Fibroblast of lung (primary cell): Measurements from ENCODE around the gene MEF2D. TPM values are rescaled to one million over a fixed set of nuclear protein-coding genes. Genes with fewer than 3 reads are reported as not detected.

ENCODE experiments used
- DNase-seq, 2 donors: peaks; one replicate each; pipeline versions ENCODE4 v3.0.0 to v3.0.0-alpha.2; 2010; ENCODE audit warnings: low read depth in 2 of 2
- H2AFZ ChIP-seq: 2 replicates; pipeline ENCODE4 v1.5.1; 2012; ENCODE audit warnings: low read length, control low read depth, inconsistent platforms
- H3K27ac ChIP-seq: 2 replicates; pipeline ENCODE4 v1.5.1; 2011; ENCODE audit warnings: low read length, control low read depth; ENCODE audit not compliant: insufficient read depth
- H3K27me3 ChIP-seq: 2 replicates; pipeline ENCODE4 v1.5.1; 2011; ENCODE audit warnings: mild to moderate bottlenecking, low read length; ENCODE audit not compliant: control insufficient read depth, insufficient read depth
- H3K36me3 ChIP-seq: 2 replicates; pipeline ENCODE4 v1.5.1; 2011; ENCODE audit warnings: low read length; ENCODE audit not compliant: control insufficient read depth, insufficient read depth
- H3K4me1 ChIP-seq: 2 replicates; pipeline ENCODE4 v1.5.1; 2011; ENCODE audit warnings: low read length; ENCODE audit not compliant: control insufficient read depth, insufficient read depth; ENCODE audit errors: extremely low read depth
- H3K4me2 ChIP-seq: 2 replicates; pipeline ENCODE4 v1.5.1; 2011; ENCODE audit warnings: low read length, control low read depth; ENCODE audit not compliant: insufficient read depth; ENCODE audit errors: extremely low read depth
- H3K4me3 ChIP-seq, 4 experiments: fragments of 200-600 bp in 1 of 4; sonication (generic) in 1 of 4; replicated peaks in 1 of 4; 2 replicates each; pipeline ENCODE4 v1.5.1; 2011 to 2016; ENCODE audit warnings: low read length in 4 of 4, low read depth in 3 of 4, mild to moderate bottlenecking in 3 of 4, control low read depth in 2 of 4, inconsistent platforms in 1 of 4, mixed read lengths in 1 of 4; ENCODE audit not compliant: insufficient read depth in 1 of 4; ENCODE audit errors: control extremely low read depth in 1 of 4
- H3K79me2 ChIP-seq: 2 replicates; pipeline ENCODE4 v1.5.1; 2012; ENCODE audit warnings: mild to moderate bottlenecking, low read length, inconsistent platforms; ENCODE audit not compliant: control insufficient read depth, insufficient read depth
- H3K9ac ChIP-seq: 2 replicates; pipeline ENCODE4 v1.5.1; 2011; ENCODE audit warnings: mild to moderate bottlenecking, low read length, control low read depth; ENCODE audit not compliant: insufficient read depth
- H3K9me3 ChIP-seq: 2 replicates; pipeline ENCODE4 v1.5.1; 2012; ENCODE audit warnings: low read depth, low read length; ENCODE audit not compliant: control insufficient read depth, insufficient read depth
- H4K20me1 ChIP-seq: 2 replicates; pipeline ENCODE4 v1.5.1; 2011; ENCODE audit warnings: low read length; ENCODE audit not compliant: control insufficient read depth, insufficient read depth; ENCODE audit errors: extremely low read depth
- CTCF ChIP-seq, 2 donors: IDR thresholded peaks in 1 of 2; conservative IDR thresholded peaks in 1 of 2; 1 replicate in 1 of 2; 2 replicates in 1 of 2; pipeline ENCODE4 v1.5.1; 2011 to 2012; ENCODE audit warnings: low read length in 2 of 2, control low read depth in 1 of 2, inconsistent platforms in 1 of 2, low read depth in 1 of 2, mild to moderate bottlenecking in 1 of 2
- EZH2 ChIP-seq: IDR thresholded peaks from 2 replicates; pipeline ENCODE4 v1.5.1; 2012; ENCODE audit warnings: low read length, control low read depth, mild to moderate bottlenecking; ENCODE audit errors: missing control alignments
- polyA plus RNA-seq, 2 donors: library from polyadenylated mRNA; depleted of rRNA in 1 of 2; stranded (reverse) in 1 of 2; unstranded in 1 of 2; fragments of >200 nt; gene quantifications; 2 replicates each; pipeline ENCODE4 v1.2.1, GENCODE V29; 2011 to 2012; ENCODE audit warnings: missing spikeins in 1 of 2
- total RNA-seq: library from RNA; depleted of rRNA; stranded (reverse); fragments of >200 nt; gene quantifications from 2 replicates; pipeline ENCODE4 v1.2.1, GENCODE V29; 2014

The MEF2D gene
- total and polyA plus RNA-seq, 2 donors (not counting 1 experiment from before 2014, with no cell fraction given) = 9.9 to 12.7 TPM

- no peak overlapping the region for H3K4me3 ChIP-seq
- H4K20me1 ChIP-seq = no peaks in the 10 kb centered on the region
- H3K27ac ChIP-seq = no peak overlapping the region
- DNase-seq = no peak
- H3K9ac ChIP-seq = no peak overlapping the region
- TF ChIP-seq EZH2 = no peak
- no peak for TF ChIP-seq CTCF (conservative IDR thresholded peaks at IDR 0.05 in 1 of 2, IDR thresholded peaks at IDR 0.05 in 1 of 2; ENCODE audit: low read depth in 1 of 2, low read length in 2 of 2)
- no peaks in the 10 kb centered on the region for H3K27me3 ChIP-seq
- H3K4me1 ChIP-seq = no peaks in the 10 kb centered on the region
- H3K36me3 ChIP-seq = peaks cover 25% of the 10 kb centered on the region
- H3K79me2 ChIP-seq = no peaks in the 10 kb centered on the region
- no peak overlapping the region for H3K4me2 ChIP-seq
- no peak overlapping the region for H2AFZ ChIP-seq
- H3K9me3 ChIP-seq = no peaks in the 10 kb centered on the region
Observed at GRCh38 chr1:156528231-156528630, 27.7 kb upstream of the MEF2D start.

- H3K27me3 ChIP-seq = no peaks in the 10 kb centered on the region
- no peak for TF ChIP-seq EZH2
- no peak for TF ChIP-seq CTCF (conservative IDR thresholded peaks at IDR 0.05 in 1 of 2, IDR thresholded peaks at IDR 0.05 in 1 of 2; ENCODE audit: low read depth in 1 of 2, low read length in 2 of 2)
- no peaks in the 10 kb centered on the region for H3K9me3 ChIP-seq
- H3K4me3 ChIP-seq = no peak overlapping the region
- H3K4me2 ChIP-seq = no peak overlapping the region
- no peaks in the 10 kb centered on the region for H3K4me1 ChIP-seq
- H2AFZ ChIP-seq = no peak overlapping the region
- no peaks in the 10 kb centered on the region for H4K20me1 ChIP-seq
- H3K9ac ChIP-seq = no peak overlapping the region
- no peaks in the 10 kb centered on the region for H3K79me2 ChIP-seq
- no peak overlapping the region for H3K27ac ChIP-seq
- no peak for DNase-seq
- H3K36me3 ChIP-seq = peaks cover 19% of the 10 kb centered on the region
Observed at GRCh38 chr1:156527584-156527983, 27.0 kb upstream of the MEF2D start.

DNA sequence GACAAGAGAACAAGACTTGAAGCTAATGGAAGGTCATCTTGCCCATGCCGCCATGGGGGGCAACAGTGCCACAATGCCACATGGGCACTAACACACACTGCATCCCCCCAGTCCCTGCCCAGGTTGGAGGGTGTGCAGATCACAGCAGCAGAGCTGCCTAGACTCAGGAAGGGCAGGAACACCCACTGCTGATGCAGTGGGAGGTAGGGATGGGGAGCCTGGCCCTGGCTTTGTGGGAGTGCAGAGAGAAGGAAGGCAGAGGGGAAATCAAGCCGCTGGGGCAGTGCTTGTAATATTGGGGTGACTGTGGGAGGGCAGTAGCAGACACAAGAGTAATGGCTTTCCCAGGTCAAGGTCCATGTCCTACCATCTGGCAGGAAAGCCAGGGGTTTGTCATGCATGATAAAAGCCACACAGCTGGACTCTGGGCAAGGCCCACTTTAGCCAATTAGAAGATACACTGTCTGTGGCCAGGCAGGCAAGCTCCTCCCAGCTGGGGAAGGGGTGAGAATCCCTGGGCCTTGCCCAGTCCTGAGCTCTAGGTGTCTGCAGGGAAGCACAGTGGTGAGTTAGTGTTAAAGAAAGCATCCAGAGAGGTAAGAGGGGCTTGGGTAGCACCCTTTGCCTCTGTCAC, 25.4 kb upstream of the MEF2D start:
- no peak overlapping the region for H3K4me3 ChIP-seq
- TF ChIP-seq CTCF (conservative IDR thresholded peaks at IDR 0.05 in 1 of 2, IDR thresholded peaks at IDR 0.05 in 1 of 2; ENCODE audit: low read depth in 1 of 2, low read length in 2 of 2) = no peak
- TF ChIP-seq EZH2 = no peak
- H4K20me1 ChIP-seq = no peaks in the 10 kb centered on the region
- no peak overlapping the region for H2AFZ ChIP-seq
- no peak overlapping the region for H3K9ac ChIP-seq
- no peaks in the 10 kb centered on the region for H3K9me3 ChIP-seq
- no peaks in the 10 kb centered on the region for H3K4me1 ChIP-seq
- no peak for DNase-seq
- H3K27ac ChIP-seq = no peak overlapping the region
- H3K27me3 ChIP-seq = no peaks in the 10 kb centered on the region
- no peaks in the 10 kb centered on the region for H3K79me2 ChIP-seq
- H3K4me2 ChIP-seq = no peak overlapping the region
- H3K36me3 ChIP-seq = peaks cover 14% of the 10 kb centered on the region
